Measurements from ENCODE around the gene ADAMTS7.

Gene ADAMTS7

GRCh38 chr15:78714890-78715289, 96.4 kb downstream of the ADAMTS7 start:
- Histone ChIP-seq H4K91ac (ENCODE audit: low read depth, low read length, poor library complexity) (no peak overlapping the region), H2BK120ac (ENCODE audit: low read depth, low read length) (no peak overlapping the region), H3K9me3 (replicated peaks in 1 of 2; ENCODE audit: control insufficient read depth in 2 of 2, insufficient read depth in 1 of 2, low read depth in 1 of 2, low read length in 2 of 2) (no peaks in the 10 kb centered on the region), H2AFZ (ENCODE audit: low read length) (no peak overlapping the region), H2BK12ac (ENCODE audit: low read length) (no peak overlapping the region), H3K27me3 (ENCODE audit: control insufficient read depth in 3 of 3, insufficient read depth in 3 of 3, low read depth in 1 of 3, low read length in 3 of 3) (peaks cover 0 to 3% (median under 1%) of the 10 kb centered on the region in 3 experiments), H3K36me3 (replicated peaks in 1 of 2; ENCODE audit: control insufficient read depth in 2 of 2, insufficient read depth in 2 of 2, low read length in 2 of 2) (no peaks in the 10 kb centered on the region), H3K14ac (ENCODE audit: low read length) (no peak overlapping the region), H3K4ac (ENCODE audit: low read length) (no peak overlapping the region), H3K23ac (ENCODE audit: low read depth, low read length, poor library complexity) (no peak overlapping the region), H3K4me2 (ENCODE audit: insufficient read depth, low read length, poor library complexity, severe bottlenecking) (no peak overlapping the region), H4K8ac (ENCODE audit: low read depth, low read length) (no peak overlapping the region), H3K27ac (replicated peaks; ENCODE audit: low read length) (no peak overlapping the region), H2BK5ac (ENCODE audit: low read length) (no peak overlapping the region), H2BK15ac (ENCODE audit: low read length) (no peak overlapping the region), H2AK5ac (ENCODE audit: low read depth, low read length) (no peak overlapping the region), H3K79me1 (ENCODE audit: low read depth, low read length) (no peaks in the 10 kb centered on the region), H3K4me1 (ENCODE audit: control insufficient read depth in 2 of 2, insufficient read depth in 1 of 2, low read depth in 1 of 2, low read length in 2 of 2) (no peaks in the 10 kb centered on the region), H3K4me3 (ENCODE audit: low read length in 2 of 2) (no peak overlapping the region), H3K9ac (ENCODE audit: low read depth, low read length, poor library complexity) (no peak overlapping the region), H3K18ac (ENCODE audit: low read length) (no peak overlapping the region)
- DNase-seq (ENCODE audit: low spot score), result no peak
- WGBS, 2 donors (ENCODE audit: extremely low coverage in 2 of 2, insufficient read length in 2 of 2, insufficient replicate concordance in 1 of 2), result no CpG with 5 or more reads among the region's 3 CpGs

GRCh38 chr15:78712797-78713515, 98.3 kb downstream of the ADAMTS7 start:
- Histone ChIP-seq H3K18ac (ENCODE audit: low read length) (no peak overlapping the region), H2BK15ac (ENCODE audit: low read length) (no peak overlapping the region), H3K27ac (replicated peaks; ENCODE audit: low read length) (no peak overlapping the region), H2BK12ac (ENCODE audit: low read length) (no peak overlapping the region), H4K91ac (ENCODE audit: low read depth, low read length, poor library complexity) (no peak overlapping the region), H3K23ac (ENCODE audit: low read depth, low read length, poor library complexity) (no peak overlapping the region), H3K9me3 (replicated peaks in 1 of 2; ENCODE audit: control insufficient read depth in 2 of 2, insufficient read depth in 1 of 2, low read depth in 1 of 2, low read length in 2 of 2) (no peaks in the 10 kb centered on the region), H3K4me1 (ENCODE audit: control insufficient read depth in 2 of 2, insufficient read depth in 1 of 2, low read depth in 1 of 2, low read length in 2 of 2) (no peaks in the 10 kb centered on the region), H3K36me3 (replicated peaks in 1 of 2; ENCODE audit: control insufficient read depth in 2 of 2, insufficient read depth in 2 of 2, low read length in 2 of 2) (no peaks in the 10 kb centered on the region), H3K4me3 (ENCODE audit: low read length in 2 of 2) (no peak overlapping the region), H3K4ac (ENCODE audit: low read length) (no peak overlapping the region), H3K14ac (ENCODE audit: low read length) (no peak overlapping the region), H3K4me2 (ENCODE audit: insufficient read depth, low read length, poor library complexity, severe bottlenecking) (no peak overlapping the region), H3K9ac (ENCODE audit: low read depth, low read length, poor library complexity) (no peak overlapping the region), H3K27me3 (ENCODE audit: control insufficient read depth in 3 of 3, insufficient read depth in 3 of 3, low read depth in 1 of 3, low read length in 3 of 3) (peaks cover 0 to 20% (median 4%) of the 10 kb centered on the region in 3 experiments), H2BK120ac (ENCODE audit: low read depth, low read length) (no peak overlapping the region), H2AFZ (ENCODE audit: low read length) (no peak overlapping the region), H2BK5ac (ENCODE audit: low read length) (no peak overlapping the region), H2AK5ac (ENCODE audit: low read depth, low read length) (no peak overlapping the region), H3K79me1 (ENCODE audit: low read depth, low read length) (no peaks in the 10 kb centered on the region), H4K8ac (ENCODE audit: low read depth, low read length) (no peak overlapping the region)
- WGBS, 2 donors (ENCODE audit: extremely low coverage in 2 of 2, insufficient read length in 2 of 2, insufficient replicate concordance in 1 of 2), result no CpG with 5 or more reads among the region's 8 CpGs
- DNase-seq (ENCODE audit: low spot score), result no peak

GRCh38 chr15:78711638-78712037, 99.6 kb downstream of the ADAMTS7 start:
- Histone ChIP-seq H2AK5ac (ENCODE audit: low read depth, low read length) (no peak overlapping the region), H3K4ac (ENCODE audit: low read length) (no peak overlapping the region), H3K36me3 (replicated peaks in 1 of 2; ENCODE audit: control insufficient read depth in 2 of 2, insufficient read depth in 2 of 2, low read length in 2 of 2) (no peaks in the 10 kb centered on the region), H3K27me3 (ENCODE audit: control insufficient read depth in 3 of 3, insufficient read depth in 3 of 3, low read depth in 1 of 3, low read length in 3 of 3) (peaks cover 0 to 27% (median 4%) of the 10 kb centered on the region in 3 experiments), H2BK12ac (ENCODE audit: low read length) (no peak overlapping the region), H3K4me2 (ENCODE audit: insufficient read depth, low read length, poor library complexity, severe bottlenecking) (no peak overlapping the region), H4K8ac (ENCODE audit: low read depth, low read length) (no peak overlapping the region), H3K79me1 (ENCODE audit: low read depth, low read length) (no peaks in the 10 kb centered on the region), H3K4me3 (ENCODE audit: low read length in 2 of 2) (no peak overlapping the region), H3K18ac (ENCODE audit: low read length) (no peak overlapping the region), H3K9ac (ENCODE audit: low read depth, low read length, poor library complexity) (no peak overlapping the region), H3K4me1 (ENCODE audit: control insufficient read depth in 2 of 2, insufficient read depth in 1 of 2, low read depth in 1 of 2, low read length in 2 of 2) (no peaks in the 10 kb centered on the region), H3K27ac (replicated peaks; ENCODE audit: low read length) (no peak overlapping the region), H3K23ac (ENCODE audit: low read depth, low read length, poor library complexity) (no peak overlapping the region), H2BK15ac (ENCODE audit: low read length) (no peak overlapping the region), H4K91ac (ENCODE audit: low read depth, low read length, poor library complexity) (no peak overlapping the region), H2BK120ac (ENCODE audit: low read depth, low read length) (no peak overlapping the region), H2AFZ (ENCODE audit: low read length) (no peak overlapping the region), H3K14ac (ENCODE audit: low read length) (no peak overlapping the region), H2BK5ac (ENCODE audit: low read length) (no peak overlapping the region), H3K9me3 (replicated peaks in 1 of 2; ENCODE audit: control insufficient read depth in 2 of 2, insufficient read depth in 1 of 2, low read depth in 1 of 2, low read length in 2 of 2) (no peaks in the 10 kb centered on the region)
- DNase-seq (ENCODE audit: low spot score), result no peak
- no CpG with 5 or more reads among the region's 2 CpGs for WGBS, 2 donors (ENCODE audit: extremely low coverage in 2 of 2, insufficient read length in 2 of 2, insufficient replicate concordance in 1 of 2)

GRCh38 chr15:78709263-78709882, 101.9 kb downstream of the ADAMTS7 start:
- H3K4me2 ChIP-seq (ENCODE audit: insufficient read depth, low read length, poor library complexity, severe bottlenecking), result no peak overlapping the region
- no peak overlapping the region for H2BK12ac ChIP-seq (ENCODE audit: low read length)
- H3K79me1 ChIP-seq (ENCODE audit: low read depth, low read length), result no peaks in the 10 kb centered on the region
- H3K18ac ChIP-seq (ENCODE audit: low read length), result no peak overlapping the region
- H2AFZ ChIP-seq (ENCODE audit: low read length), result no peak overlapping the region
- H3K9ac ChIP-seq (ENCODE audit: low read depth, low read length, poor library complexity), result no peak overlapping the region
- H3K36me3 ChIP-seq (replicated peaks in 1 of 2; ENCODE audit: control insufficient read depth in 2 of 2, insufficient read depth in 2 of 2, low read length in 2 of 2), result no peaks in the 10 kb centered on the region
- no CpG with 5 or more reads among the region's 21 CpGs for WGBS, 2 donors (ENCODE audit: extremely low coverage in 2 of 2, insufficient read length in 2 of 2, insufficient replicate concordance in 1 of 2)
- H3K27ac ChIP-seq (replicated peaks; ENCODE audit: low read length), result no peak overlapping the region
- H3K23ac ChIP-seq (ENCODE audit: low read depth, low read length, poor library complexity), result no peak overlapping the region
- no peaks in the 10 kb centered on the region for H3K9me3 ChIP-seq (replicated peaks in 1 of 2; ENCODE audit: control insufficient read depth in 2 of 2, insufficient read depth in 1 of 2, low read depth in 1 of 2, low read length in 2 of 2)
- no peak overlapping the region for H3K14ac ChIP-seq (ENCODE audit: low read length)
- H3K27me3 ChIP-seq (ENCODE audit: control insufficient read depth in 3 of 3, insufficient read depth in 3 of 3, low read depth in 1 of 3, low read length in 3 of 3), result peaks cover 0 to 27% (median 4%) of the 10 kb centered on the region in 3 experiments
- H2BK120ac ChIP-seq (ENCODE audit: low read depth, low read length), result no peak overlapping the region
- peak; percentile 67 for DNase-seq (ENCODE audit: low spot score)
- H3K4me1 ChIP-seq (ENCODE audit: control insufficient read depth in 2 of 2, insufficient read depth in 1 of 2, low read depth in 1 of 2, low read length in 2 of 2), result no peaks in the 10 kb centered on the region
- no peak overlapping the region for H4K8ac ChIP-seq (ENCODE audit: low read depth, low read length)
- no peak overlapping the region for H3K4me3 ChIP-seq (ENCODE audit: low read length in 2 of 2)
- no peak overlapping the region for H2BK15ac ChIP-seq (ENCODE audit: low read length)
- H2AK5ac ChIP-seq (ENCODE audit: low read depth, low read length), result no peak overlapping the region
- H2BK5ac ChIP-seq (ENCODE audit: low read length), result no peak overlapping the region
- no peak overlapping the region for H3K4ac ChIP-seq (ENCODE audit: low read length)
- H4K91ac ChIP-seq (ENCODE audit: low read depth, low read length, poor library complexity), result no peak overlapping the region
